Measurements from ENCODE around the gene PCDHGA3.

Gene PCDHGA3

DNA sequence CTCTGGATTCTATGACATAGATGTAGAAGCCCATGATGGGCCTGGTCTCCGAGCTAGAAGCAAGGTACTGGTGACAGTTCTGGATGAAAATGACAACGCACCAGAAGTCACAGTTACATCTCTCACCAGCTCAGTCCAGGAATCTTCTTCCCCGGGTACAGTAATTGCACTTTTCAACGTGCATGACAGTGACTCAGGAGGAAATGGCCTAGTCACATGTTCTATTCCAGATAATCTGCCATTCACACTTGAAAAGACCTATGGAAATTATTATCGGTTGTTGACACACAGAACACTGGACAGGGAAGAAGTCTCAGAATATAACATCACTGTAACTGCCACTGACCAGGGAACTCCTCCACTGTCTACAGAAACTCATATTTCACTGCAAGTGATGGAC is 12.5 kb downstream of the PCDHGA3 start:
- no peak overlapping the region for H3K27ac ChIP-seq (ENCODE audit: low read length)
- H3K27me3 ChIP-seq (ENCODE audit: low read depth, low read length): no peaks in the 10 kb centered on the region
- no peak overlapping the region for H3K4me3 ChIP-seq (ENCODE audit: low read length)
- no peaks in the 10 kb centered on the region for H3K36me3 ChIP-seq (replicated peaks; ENCODE audit: low read depth, low read length)
- no peak overlapping the region for H2AFZ ChIP-seq (ENCODE audit: low read depth, low read length)
- 0 out of 2 replicates have a peak, but pooled peaks cover 3% of the 10 kb centered on the region for H3K4me1 ChIP-seq (ENCODE audit: low read length)
- no peaks in the 10 kb centered on the region for H3K79me2 ChIP-seq (ENCODE audit: low read length)
- no peak overlapping the region for H3K9ac ChIP-seq (ENCODE audit: low read length)
- H4K20me1 ChIP-seq (ENCODE audit: insufficient read depth, low read length): no peaks in the 10 kb centered on the region
- TF ChIP-seq, protein P1, sequence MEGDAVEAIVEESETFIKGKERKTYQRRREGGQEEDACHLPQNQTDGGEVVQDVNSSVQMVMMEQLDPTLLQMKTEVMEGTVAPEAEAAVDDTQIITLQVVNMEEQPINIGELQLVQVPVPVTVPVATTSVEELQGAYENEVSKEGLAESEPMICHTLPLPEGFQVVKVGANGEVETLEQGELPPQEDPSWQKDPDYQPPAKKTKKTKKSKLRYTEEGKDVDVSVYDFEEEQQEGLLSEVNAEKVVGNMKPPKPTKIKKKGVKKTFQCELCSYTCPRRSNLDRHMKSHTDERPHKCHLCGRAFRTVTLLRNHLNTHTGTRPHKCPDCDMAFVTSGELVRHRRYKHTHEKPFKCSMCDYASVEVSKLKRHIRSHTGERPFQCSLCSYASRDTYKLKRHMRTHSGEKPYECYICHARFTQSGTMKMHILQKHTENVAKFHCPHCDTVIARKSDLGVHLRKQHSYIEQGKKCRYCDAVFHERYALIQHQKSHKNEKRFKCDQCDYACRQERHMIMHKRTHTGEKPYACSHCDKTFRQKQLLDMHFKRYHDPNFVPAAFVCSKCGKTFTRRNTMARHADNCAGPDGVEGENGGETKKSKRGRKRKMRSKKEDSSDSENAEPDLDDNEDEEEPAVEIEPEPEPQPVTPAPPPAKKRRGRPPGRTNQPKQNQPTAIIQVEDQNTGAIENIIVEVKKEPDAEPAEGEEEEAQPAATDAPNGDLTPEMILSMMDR (IDR thresholded peaks at IDR 0.05; ENCODE audit: low read depth, low read length): no peak
- no peak for TF ChIP-seq EZH2phosphoT487 (IDR thresholded peaks at IDR 0.05; ENCODE audit: low read depth)
- no peaks in the 10 kb centered on the region for H3K9me3 ChIP-seq (ENCODE audit: insufficient read depth, low read length)
- H3K4me2 ChIP-seq (ENCODE audit: low read length): no peak overlapping the region

GRCh38 chr5:141356950-141357349 is 13.3 kb downstream of the PCDHGA3 start:
- Histone ChIP-seq H3K27me3 (ENCODE audit: low read depth, low read length) (no peaks in the 10 kb centered on the region), H2AFZ (ENCODE audit: low read depth, low read length) (no peak overlapping the region), H3K4me1 (ENCODE audit: low read length) (0 out of 2 replicates have a peak, but pooled peaks cover 3% of the 10 kb centered on the region), H3K4me2 (ENCODE audit: low read length) (no peak overlapping the region), H4K20me1 (ENCODE audit: insufficient read depth, low read length) (no peaks in the 10 kb centered on the region), H3K4me3 (ENCODE audit: low read length) (no peak overlapping the region), H3K36me3 (replicated peaks; ENCODE audit: low read depth, low read length) (no peaks in the 10 kb centered on the region), H3K79me2 (ENCODE audit: low read length) (no peaks in the 10 kb centered on the region), H3K27ac (ENCODE audit: low read length) (no peak overlapping the region), H3K9ac (ENCODE audit: low read length) (no peak overlapping the region), H3K9me3 (ENCODE audit: insufficient read depth, low read length) (no peaks in the 10 kb centered on the region)
- TF ChIP-seq EZH2phosphoT487 (IDR thresholded peaks at IDR 0.05; ENCODE audit: low read depth): no peak
- TF ChIP-seq, protein P1 (IDR thresholded peaks at IDR 0.05; ENCODE audit: low read depth, low read length): no peak

DNA sequence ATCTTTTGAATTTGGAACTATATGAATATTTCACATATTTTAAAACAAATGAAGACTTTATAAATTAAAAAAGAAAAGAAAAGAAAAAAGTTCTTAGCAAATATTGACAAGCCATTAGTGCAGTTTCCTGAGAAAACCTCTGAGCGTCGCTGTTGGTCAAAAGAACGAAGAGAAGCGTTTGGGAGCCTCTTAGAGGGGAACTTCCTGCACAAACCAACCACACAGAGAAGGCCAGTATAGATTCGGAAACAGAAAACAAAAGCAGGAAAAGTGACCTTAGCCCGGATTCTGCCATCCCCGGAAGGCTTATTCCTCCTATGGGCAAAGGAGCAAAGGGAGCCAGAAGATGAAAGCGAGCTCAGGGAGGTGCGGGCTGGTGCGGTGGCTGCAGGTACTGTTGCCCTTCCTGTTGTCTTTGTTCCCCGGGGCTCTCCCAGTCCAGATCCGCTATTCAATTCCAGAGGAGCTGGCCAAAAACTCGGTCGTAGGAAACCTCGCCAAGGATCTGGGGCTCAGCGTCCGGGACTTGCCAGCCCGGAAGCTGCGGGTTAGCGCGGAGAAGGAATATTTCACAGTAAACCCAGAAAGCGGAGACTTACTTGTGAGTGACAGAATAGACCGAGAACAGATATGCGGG is 16.3 kb downstream of the PCDHGA3 start, which contains the start of gene PCDHGB2:
Gene PCDHGB2 (plus strand): TSS at position 205 of the 637 bp plus-strand sequence. CDS start 142 bp downstream, at position 347.
- Histone ChIP-seq H3K4me3 (ENCODE audit: low read length) (peak within 1 kb of the TSS; percentile 74), H3K9me3 (ENCODE audit: insufficient read depth, low read length) (no peaks in the 10 kb centered on the region), H3K36me3 (replicated peaks; ENCODE audit: low read depth, low read length) (no peaks in the 10 kb centered on the region), H3K4me2 (ENCODE audit: low read length) (peak within 1 kb of the TSS; percentile 71), H3K9ac (ENCODE audit: low read length) (peak within 1 kb of the TSS; percentile 47; the same call in 1 of the 2 replicates), H3K27me3 (ENCODE audit: low read depth, low read length) (no peaks in the 10 kb centered on the region), H3K27ac (ENCODE audit: low read length) (no peak within 1 kb of the TSS), H2AFZ (ENCODE audit: low read depth, low read length) (peak within 1 kb of the TSS; percentile 84), H3K79me2 (ENCODE audit: low read length) (no peaks in the 10 kb centered on the region), H3K4me1 (ENCODE audit: low read length) (no peaks in the 10 kb centered on the region), H4K20me1 (ENCODE audit: insufficient read depth, low read length) (no peaks in the 10 kb centered on the region)
- TF ChIP-seq, protein P1 (IDR thresholded peaks at IDR 0.05; ENCODE audit: low read depth, low read length): peak; percentile 53
- TF ChIP-seq EZH2phosphoT487 (IDR thresholded peaks at IDR 0.05; ENCODE audit: low read depth): no peak

GRCh38 chr5:141360685-141361084 is 17.1 kb downstream of the PCDHGA3 start:
- H3K4me3 ChIP-seq (ENCODE audit: low read length): no peak overlapping the region
- no peaks in the 10 kb centered on the region for H3K9me3 ChIP-seq (ENCODE audit: insufficient read depth, low read length)
- H2AFZ ChIP-seq (ENCODE audit: low read depth, low read length): no peak overlapping the region; the same call in 1 of the 2 replicates
- no peak overlapping the region for H3K4me2 ChIP-seq (ENCODE audit: low read length)
- no peaks in the 10 kb centered on the region for H3K27me3 ChIP-seq (ENCODE audit: low read depth, low read length)
- TF ChIP-seq, protein P1 (IDR thresholded peaks at IDR 0.05; ENCODE audit: low read depth, low read length): no peak
- no peak for TF ChIP-seq EZH2phosphoT487 (IDR thresholded peaks at IDR 0.05; ENCODE audit: low read depth)
- H3K79me2 ChIP-seq (ENCODE audit: low read length): no peaks in the 10 kb centered on the region
- H3K4me1 ChIP-seq (ENCODE audit: low read length): no peaks in the 10 kb centered on the region
- no peaks in the 10 kb centered on the region for H4K20me1 ChIP-seq (ENCODE audit: insufficient read depth, low read length)
- H3K36me3 ChIP-seq (replicated peaks; ENCODE audit: low read depth, low read length): no peaks in the 10 kb centered on the region
- H3K27ac ChIP-seq (ENCODE audit: low read length): no peak overlapping the region
- no peak overlapping the region for H3K9ac ChIP-seq (ENCODE audit: low read length)

Data from OCI-LY3 (cell line).